Keratinocyte (primary cell): ENCODE results near the gene ZFAND6.
A peak's percentile ranks its signal among the peaks of the same experiment; 100 is the strongest.

Experiments
- EZH2 ChIP-seq: IDR thresholded peaks from one replicate; pipeline ENCODE4 v1.6.1; 2012; ENCODE audit warnings: inconsistent platforms, mild to moderate bottlenecking, low read length, moderate library complexity
- TF ChIP-seq, protein P1 (sequence below), 3 experiments: IDR thresholded peaks in 1 of 3; conservative IDR thresholded peaks in 1 of 3; optimal IDR thresholded peaks in 1 of 3; 2 replicates in 2 of 3; 3 replicates in 1 of 3; pipeline versions ENCODE3 to v1.5.1; 2011; ENCODE audit warnings: low read length in 3 of 3, mild to moderate bottlenecking in 3 of 3, moderate library complexity in 2 of 3, control low read depth in 1 of 3, inconsistent platforms in 1 of 3; ENCODE audit not compliant: insufficient read depth in 2 of 3; ENCODE audit errors: extremely low read depth in 1 of 3

DNA sequence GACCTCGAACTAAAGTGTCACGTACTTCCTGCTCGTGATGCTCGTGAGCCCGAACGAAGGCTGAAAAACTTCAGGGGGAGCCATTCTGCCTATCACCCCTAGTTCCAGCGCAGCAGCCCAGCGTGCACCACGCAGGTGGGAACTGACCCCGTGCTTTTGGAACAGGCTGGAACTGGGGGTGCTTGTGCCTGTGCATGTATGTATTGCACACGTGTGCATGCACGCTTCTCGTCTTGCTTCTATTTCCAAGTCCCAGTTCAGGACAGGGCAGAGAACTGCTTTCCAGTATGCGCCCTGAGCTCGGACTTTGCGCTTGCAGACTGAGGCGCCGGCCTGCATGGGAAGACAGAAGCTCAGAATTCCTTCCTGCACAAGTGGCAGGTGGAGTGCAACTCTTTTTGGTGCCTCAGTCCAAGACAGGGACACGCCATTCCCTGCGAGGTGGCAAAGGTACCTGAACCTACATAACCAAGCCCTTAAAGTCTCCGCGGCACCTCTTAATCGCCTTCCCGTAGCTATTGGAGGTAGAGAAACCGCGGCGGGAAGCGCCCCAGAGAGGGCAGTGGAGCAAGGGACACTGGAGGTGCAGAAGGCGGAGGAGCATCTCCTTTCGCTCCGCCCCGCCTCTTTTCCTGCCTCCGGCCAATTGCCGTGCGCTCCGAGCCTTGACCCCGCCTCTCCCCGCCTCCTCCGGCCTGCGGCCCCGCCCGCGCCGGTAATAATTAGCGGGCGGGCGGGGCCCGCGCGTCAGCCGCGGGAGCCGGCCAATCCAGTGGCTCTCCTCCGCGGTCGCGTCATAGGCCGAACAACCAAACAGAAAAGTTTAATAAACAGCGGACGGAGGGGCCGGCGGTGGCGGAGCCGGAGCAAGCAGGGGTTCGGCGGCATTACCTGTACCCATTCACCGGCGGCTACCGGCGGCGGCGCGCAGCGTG lies at the start of gene ZFAND6:
- TF ChIP-seq, protein P1, sequence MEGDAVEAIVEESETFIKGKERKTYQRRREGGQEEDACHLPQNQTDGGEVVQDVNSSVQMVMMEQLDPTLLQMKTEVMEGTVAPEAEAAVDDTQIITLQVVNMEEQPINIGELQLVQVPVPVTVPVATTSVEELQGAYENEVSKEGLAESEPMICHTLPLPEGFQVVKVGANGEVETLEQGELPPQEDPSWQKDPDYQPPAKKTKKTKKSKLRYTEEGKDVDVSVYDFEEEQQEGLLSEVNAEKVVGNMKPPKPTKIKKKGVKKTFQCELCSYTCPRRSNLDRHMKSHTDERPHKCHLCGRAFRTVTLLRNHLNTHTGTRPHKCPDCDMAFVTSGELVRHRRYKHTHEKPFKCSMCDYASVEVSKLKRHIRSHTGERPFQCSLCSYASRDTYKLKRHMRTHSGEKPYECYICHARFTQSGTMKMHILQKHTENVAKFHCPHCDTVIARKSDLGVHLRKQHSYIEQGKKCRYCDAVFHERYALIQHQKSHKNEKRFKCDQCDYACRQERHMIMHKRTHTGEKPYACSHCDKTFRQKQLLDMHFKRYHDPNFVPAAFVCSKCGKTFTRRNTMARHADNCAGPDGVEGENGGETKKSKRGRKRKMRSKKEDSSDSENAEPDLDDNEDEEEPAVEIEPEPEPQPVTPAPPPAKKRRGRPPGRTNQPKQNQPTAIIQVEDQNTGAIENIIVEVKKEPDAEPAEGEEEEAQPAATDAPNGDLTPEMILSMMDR (optimal IDR thresholded peaks at IDR 0.05 in 1 of 3, IDR thresholded peaks at IDR 0.05 in 1 of 3, conservative IDR thresholded peaks at IDR 0.05 in 1 of 3; ENCODE audit: extremely low read depth in 1 of 3, insufficient read depth in 2 of 3, low read length in 3 of 3), result peak in 1 of 3 experiments; percentile 30
- no peak for TF ChIP-seq EZH2
